Brain pericyte (primary cell): ENCODE data around the gene SEMA4D.

Experiments used
- DNase-seq: peaks from one replicate; pipeline ENCODE4 v3.0.0-alpha.2; 2012; ENCODE audit warnings: low read depth, low spot score

Gene SEMA4D

DNA sequence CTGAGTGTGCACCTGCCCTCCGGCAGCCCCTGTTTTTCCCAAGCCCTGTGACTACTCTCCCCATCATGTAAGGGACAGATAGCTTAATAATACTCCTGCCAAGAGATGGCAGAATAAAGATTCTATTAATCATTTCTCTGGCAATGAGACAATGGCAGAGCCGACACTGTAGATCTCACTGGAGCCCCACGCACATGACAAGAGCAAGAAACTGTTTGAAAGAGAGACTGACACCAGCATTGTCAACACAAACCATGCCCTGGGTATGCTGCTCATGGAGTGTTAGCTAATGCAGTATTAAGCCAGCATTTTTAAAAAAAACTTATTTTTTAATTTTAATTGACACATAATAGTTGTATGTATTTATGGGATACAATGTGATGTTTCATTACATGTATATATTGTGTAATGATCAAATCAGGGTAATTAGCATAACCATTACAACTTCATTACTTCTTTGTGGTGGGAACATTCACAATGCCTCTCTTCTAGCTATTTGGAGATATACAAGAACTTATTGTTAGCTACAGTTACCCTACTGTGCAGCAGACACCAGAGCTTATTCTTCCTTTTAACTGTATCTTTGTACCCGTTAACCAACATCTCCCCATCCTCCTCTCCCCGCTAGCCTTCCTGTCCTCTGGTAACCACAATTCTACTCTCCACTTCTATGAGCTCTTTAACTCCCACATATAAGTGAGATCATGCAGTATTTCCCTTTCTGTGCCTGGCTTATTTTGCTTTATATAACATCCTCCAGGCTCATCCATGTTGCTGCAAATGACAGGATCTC lies 31.5 kb upstream of the SEMA4D start:
- no peak for DNase-seq

DNA sequence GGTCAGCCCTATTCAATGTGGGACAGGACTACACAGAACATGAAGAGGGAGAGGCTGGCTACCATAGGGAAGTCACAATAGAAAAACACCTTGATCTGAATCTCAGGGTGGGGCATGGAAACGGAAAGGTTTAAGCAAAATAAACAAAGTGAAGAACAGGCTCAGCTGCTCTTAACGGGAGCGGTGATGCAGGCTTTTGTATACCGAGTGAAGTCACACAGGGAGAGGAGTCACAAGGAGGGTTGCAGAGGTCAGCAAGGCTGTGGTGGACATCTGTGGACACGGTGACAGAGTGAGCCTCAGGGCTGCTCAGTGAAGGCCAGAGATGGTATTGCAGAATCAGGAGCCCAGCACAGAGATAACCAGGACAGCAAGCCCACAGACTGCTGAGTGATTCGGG lies 30.6 kb upstream of the SEMA4D start:
- DNase-seq: no peak

DNA sequence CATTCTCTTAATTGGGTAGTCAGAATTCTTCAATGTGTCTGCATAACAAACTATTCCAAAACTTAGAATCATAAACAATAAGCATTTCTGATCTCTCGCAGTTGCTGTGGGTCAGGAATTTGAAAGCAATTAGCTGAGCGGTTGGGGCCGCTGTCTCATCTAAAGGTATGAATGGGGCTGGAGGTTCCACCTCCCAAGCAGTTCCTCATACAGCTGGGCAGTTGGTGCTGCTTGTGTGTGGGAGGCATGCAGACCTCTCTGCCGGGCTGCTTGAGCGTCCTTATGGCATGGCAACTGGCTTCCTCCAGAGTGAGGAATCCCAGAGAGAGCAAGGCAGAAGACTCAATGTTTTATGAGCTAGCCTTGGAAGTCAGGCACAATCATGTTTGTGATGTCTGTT lies 30.2 kb upstream of the SEMA4D start:
- no peak for DNase-seq

DNA sequence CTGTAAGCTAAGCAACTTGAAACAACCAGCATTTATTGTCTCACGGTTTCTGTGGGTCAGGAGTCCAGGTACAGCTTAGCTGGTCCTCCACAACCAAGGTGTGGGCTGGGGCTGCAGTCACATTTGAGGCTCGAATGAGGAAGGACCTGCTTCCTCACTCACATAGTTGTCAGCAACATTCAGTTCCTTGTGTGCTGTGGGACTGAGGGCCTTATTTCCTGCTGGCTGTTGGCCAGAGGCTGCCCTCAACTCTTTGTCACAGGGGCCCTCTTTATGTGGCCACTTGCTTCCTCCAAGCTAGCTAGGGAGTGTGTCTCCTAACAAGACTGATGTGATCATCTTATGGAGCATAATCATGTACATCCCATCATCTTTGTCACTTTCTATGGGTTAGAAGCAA lies 29.2 kb upstream of the SEMA4D start:
- DNase-seq: no peak

DNA sequence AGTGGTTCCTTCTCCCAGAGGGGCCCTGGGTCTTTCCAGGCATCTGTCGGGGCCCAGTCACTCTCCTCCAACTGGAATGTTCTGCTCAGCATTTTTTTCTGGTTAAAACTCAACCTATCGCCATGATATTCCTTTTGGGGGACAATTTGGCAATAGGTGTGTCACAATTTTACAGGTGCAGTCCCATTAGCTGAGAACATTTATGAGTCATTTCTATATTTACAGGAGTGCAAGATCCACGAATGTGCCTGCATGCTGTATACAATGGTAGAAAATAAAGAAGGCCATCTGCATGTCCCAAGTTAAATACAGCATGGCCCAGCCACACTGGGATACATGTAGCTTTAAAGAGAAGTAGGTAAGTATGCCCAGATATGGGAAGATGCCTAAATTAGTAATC lies 28.8 kb upstream of the SEMA4D start:
- no peak for DNase-seq

DNA sequence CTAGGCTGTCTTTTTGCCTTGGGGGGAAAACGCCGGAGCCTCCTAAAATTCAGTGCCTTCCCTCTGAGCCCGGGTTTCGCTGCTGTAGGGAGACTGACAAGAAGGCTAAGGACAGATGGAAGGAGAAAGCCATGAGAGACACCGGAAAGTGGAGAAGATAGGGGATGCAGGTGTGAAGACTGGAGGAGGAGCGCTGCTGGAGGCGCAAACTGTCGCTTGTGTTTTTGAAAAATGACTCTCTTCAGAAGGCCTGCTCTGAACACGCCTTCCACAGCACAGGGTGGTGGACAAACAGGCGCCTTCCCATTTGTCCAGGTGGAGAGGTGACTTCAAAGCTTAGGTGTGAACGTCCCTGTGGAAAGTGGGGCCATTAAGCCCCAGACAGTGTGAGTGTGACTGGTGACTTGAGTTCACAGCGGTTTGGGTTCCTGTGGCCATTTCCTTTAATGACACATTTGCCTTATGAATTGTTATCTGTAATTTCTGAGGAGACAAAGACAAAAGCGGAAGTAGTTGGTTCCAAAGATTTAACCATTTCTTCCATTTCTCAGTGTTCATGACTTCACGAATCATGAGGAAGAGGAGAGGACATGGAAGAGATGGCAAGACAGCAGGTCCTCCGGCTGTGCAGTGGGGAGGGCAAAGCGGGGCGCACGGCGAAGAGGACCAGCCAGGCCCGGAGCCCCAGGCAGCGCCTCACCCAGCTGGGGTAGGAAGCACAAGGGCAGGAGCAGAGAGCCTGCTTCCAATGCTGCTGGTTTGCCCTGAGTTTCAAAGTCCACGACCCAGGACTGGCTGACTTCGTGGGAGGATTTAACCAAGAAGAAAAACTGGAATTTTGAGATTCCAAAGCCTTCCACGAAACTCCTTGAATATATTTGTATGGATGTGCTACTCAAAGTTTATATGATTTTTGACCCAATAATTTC lies 27.8 kb upstream of the SEMA4D start:
- DNase-seq: no peak

DNA sequence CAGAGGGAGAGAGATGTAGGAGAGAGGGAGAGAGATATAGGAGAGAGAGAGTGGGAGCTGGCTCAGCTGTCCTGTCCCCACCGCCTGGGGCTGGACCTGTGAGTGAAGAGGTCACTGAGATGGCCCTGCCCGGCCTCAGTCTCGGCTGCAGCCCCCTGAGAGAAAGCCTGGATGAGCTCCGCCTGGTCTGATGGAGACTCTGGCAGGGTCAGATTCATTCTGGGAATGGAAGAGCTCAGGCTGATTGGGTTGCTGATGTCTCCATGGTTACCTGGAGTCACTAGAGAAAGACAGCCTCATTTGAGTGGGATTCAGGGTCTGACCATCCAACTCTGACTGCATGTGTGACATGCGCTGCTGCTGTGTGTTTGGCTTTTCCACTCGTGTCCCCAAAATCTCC lies 27.1 kb upstream of the SEMA4D start:
- no peak for DNase-seq

DNA sequence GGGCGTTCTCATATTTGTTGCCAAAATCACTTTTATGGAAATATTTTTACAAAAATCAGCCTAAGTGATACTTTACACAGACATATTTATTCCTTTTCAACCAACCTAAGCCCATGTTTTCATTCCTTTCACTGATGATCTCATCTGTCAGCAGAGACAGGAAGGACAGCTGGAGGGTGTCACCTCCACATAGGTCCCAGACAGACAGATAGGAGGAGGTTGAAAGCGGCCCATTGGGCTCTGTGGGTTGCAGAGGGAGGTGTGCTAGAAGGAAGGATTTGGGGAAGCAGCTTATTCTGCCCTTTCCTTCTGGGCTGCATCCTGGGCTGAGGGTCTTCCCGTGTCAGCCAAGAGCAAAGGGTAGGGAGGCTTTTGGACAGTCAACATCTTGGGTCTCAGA lies 26.0 kb upstream of the SEMA4D start:
- no peak for DNase-seq

DNA sequence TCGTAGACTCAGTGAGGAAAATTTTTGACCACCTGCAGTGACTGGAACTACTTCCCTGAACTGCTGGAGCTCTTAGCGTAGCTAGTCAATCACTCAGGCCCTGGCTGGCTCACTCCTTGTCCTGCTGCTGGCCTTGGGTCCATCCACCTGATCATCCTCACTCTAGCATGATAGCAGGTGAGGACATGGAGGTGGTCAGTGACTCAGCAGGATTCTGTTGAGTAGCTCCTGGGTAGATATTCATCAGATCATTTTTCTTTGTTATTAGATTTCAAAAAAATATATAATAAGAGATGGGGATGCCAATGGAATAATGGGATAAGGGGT lies 25.0 kb upstream of the SEMA4D start:
- DNase-seq: no peak

DNA sequence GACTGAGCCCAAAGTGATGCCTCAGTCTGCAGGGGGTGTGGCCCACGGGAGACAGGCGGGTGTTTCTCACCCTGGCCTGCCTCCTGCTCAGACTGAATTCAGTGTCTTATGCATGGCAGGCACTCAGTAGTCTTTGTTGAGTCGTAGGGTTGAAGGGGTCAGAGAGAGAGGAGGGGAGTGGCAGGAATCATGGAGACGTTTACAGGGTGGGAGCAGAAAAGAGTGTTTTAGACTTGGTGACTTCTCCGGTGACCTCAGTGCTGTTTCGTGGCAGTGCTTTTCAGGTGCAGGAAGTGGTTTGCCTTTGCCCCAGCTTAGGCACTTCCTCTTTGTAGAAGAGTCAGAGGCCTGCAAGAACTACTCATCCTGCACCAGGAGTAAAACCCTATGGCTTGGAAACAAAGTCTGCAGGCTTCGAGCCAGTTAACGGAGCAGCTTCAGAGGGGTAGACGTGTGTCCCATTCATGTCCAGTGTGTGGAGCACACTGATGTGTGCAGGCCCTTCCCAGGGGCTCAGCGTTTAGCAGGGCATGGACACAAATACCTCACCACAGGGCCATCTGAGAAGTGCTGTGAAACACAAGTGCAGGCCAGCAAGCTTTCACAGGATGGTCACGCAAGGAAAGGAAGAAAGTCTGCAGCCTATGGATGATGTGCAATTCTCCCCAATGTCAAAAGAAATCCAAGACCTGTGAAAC lies 24.5 kb upstream of the SEMA4D start:
- DNase-seq: no peak

DNA sequence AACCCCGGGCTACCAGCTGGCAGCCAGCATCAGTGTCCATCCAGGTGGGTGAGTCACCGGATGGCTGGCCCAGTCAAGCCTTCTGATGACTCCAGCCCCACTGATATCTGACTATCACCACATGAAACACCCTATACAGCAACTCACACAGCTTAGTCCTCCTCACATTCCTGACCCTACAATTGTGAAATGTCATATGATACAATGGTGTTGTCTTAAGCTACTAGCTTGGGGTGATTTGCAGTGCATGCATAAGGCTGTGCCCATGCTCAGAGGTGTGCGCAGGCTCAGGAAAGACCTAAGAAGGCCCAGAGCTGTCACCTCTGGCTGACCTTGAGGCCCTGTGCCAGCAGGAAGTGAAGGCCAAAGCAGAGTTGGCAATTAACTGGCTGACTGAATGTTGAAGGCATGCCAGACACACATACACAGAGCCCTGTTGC lies 21.5 kb upstream of the SEMA4D start:
- no peak for DNase-seq

DNA sequence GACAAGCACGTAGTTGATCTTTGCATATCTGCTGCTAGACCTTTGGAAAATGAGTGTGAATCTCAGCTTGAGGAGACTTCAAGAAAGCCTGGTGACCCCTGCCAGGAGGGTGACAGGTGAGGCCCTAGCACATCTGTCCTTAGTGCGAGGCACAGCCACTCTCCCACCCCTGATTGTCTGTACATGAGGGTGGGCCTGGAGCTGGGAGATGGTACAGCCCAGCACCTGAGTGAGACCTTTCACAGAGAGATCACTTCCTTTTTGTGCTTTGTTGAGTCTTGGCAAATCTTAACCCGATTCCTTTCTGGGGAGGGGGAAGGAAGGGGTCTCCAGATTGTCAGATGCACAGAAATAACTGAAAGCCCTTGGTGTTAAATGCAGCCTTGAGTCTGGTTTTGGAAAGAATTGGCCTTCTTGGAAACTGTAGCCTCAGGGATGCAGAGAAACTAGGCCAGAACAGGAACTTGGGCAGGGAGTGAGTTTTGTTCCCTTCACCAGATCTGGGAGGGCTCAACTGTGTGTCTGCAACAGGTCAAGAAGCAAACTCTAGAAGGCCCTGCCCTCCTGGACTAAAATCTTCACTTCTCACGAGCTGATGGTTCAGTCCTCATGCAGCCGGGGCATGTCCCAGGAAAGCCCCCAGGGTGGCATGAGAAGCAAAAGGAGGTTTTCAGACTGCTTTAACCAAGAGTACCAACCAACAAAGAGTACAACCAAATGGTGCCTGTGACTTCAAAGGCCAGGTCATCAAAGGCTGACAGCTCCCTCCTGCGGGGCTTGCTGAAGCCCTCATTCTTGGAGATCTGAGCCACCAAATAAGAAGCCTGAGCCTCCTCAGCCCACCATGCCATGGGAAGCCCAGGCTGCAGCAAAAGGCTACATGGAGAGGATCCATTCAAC lies 20.8 kb upstream of the SEMA4D start:
- no peak for DNase-seq

DNA sequence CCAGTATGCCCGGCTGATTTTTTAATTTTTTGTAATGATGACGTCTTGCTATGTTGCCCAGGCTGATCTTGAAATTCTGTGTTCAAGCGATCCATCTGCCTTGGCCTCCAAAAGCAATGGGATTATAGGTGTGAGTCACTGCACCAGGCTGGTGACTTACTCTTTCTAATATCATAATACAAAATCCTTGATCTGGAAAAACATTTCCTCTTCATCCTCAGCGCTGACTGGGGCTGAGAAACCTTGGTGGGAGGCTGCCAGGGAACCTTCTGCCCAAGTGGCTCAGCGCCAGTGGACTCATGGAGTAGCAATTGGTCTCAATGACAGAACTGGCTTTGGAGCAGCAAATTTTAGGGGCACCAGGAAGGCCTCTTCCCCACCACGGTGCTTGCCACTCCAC lies 17.5 kb upstream of the SEMA4D start:
- no peak for DNase-seq

DNA sequence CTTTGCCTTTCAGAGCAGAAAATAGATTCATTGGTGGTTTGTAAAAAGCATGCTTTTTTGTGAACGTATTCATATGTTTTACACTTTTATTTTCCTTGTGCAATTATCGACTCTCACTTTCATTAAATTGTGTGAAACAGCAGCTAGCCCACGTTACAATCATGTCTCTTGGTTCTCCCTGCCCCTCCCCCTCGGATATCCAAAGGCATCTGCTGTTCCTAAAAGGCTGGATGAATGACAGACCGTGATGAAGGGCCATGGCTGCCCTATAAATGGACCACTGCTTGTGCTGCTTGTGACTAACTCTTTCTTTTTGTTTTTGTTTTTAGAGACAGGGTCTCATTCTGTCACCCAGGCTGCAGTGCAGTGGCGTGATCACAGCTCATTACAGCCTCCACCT lies 17.0 kb upstream of the SEMA4D start:
- no peak for DNase-seq

DNA sequence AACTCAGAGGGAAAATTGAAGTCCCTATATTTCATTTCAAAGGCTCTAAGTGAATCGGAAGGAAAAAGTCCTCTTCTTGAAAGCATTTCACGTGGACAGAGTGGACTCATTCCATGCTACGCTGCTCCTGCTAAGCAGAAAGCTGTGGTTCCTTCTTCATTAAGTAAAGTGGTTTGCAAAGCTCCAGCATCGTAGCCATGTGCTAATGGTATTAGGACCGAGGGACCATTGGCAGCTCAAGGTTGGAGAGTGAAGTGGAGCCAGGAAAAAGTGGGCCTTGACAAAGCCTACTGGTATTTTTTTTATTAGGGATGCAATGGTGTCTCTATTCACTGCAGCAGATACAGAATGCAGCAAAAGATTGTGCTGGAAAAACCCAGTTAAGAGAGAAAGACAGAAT lies 16.4 kb upstream of the SEMA4D start:
- DNase-seq: no peak

DNA sequence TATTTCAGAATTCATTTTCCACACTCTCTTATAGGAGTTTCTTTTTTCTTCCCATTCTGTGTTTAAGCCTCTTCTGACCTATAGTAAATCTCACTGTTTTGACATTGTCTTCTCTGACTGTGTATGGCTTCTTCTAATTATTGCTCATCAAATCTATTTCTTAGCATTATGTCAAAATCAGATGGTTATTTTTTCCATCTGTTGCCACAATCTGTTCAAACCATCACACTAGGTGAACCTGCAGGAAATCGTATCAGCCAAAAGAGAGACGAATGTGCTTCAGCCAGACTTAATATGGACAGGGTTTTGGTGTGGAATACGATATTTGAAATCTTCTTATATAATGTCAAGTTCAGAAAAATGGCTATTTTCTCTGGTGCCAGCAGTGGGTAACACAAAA lies 15.9 kb upstream of the SEMA4D start:
- DNase-seq: no peak

DNA sequence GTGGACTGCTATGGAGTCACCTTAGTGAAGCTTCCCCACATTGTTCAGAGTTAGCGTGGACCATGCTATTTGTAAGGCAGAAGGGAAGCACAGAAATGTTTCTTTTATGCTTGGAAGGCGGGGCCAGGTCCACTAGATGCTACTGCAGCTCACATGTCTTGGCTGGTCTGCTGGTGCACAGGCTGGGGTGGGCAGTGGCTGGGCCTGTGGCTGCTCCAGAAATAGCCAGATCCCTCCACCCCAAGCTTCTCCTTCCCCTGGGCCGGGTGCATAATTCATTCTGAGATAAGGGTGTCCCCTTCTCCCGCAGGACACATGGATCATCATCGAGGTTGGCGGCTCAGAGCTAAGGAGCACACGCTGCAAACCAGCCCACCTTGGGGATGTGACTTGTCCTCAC lies 14.5 kb upstream of the SEMA4D start:
- DNase-seq: no peak

DNA sequence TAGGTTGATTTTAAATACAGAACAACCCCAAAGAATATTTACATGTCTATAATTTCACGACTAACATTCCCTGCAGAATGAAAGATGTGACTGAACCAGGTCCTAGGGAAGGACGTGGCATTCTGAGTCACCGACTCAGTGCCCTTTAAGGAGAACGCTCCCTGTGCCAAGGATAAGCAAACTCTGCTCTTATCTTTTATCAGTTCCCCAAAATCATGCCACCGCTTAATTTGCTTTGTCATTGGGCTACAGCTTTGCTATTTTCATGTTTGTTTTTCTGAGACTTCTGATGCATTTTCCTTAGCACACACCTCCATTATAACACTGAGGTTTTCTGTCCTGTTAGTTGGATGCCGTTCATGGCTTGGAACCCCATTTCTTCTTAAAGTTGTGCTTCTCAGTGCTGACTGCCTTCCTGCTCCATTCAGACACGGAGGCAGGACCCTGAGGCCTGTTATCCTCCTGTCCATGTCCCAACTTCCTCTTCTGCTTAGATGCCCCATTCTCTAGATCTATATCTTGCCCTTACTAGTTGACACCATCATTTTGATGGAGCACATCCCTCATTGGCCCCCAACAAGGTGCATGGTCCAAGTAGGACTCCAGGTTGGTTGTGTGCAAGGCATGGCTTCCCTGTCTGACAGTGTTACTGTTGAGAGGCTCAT lies 11.2 kb upstream of the SEMA4D start:
- no peak for DNase-seq

DNA sequence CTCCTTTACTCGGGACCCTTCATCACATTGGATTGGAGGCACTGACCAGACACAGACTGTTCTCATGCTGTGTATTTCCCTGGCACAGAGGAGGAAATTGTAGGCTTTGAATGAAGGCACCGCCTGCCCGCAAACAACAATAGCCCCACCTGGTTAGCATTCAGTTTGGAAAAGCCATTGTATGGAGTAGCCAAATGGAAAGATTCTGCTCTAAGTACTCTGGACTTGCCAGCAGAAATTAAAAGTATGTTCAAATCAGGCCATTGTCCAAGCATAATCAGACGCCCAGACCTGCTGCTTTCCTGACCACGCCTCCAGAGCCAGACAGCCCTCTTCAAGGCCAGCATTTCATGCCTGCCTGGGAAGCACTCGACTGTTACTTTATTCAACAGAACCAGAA lies 8.0 kb upstream of the SEMA4D start:
- DNase-seq: no peak

DNA sequence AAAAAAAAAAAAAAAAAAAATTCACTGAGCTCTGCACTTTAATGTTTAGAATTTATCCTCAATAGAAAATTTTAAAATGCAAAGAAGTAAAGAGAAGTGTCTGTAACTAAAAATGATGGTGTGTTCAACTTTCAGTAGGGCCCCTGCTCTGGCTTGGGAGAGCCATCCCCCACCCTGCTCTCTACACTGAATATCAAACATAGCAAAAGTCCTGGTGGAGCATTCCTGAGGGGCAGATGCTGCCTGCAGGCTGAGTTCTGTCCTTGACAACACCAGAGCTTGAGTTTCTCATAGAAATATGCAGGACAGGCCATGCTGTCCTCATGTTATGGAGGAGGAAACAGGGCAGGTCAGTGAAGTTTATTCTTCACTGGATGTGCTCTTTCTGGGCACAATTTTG lies 7.1 kb upstream of the SEMA4D start:
- DNase-seq: no peak

DNA sequence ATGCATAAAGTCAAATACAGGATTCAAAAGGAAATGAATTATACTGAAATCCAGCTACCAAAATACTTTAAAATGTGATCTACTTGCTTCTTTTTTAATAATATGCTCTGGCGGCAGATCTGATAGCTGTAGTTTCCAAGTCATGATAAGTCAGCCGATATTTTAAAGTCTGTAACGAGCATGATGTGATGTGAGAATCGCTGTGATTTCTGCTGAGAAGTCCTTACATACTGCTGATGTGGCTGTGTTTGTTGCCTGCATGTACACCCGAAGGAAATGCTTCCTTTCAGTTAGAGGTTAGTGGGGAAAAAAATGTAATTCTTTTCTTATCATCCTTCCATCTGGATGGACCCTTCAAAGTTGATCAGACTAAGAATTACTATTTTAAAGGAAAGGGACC lies 4.8 kb upstream of the SEMA4D start:
- no peak for DNase-seq
